CD4-positive, alpha-beta T cell treated with Interleukin-4 for 1 hour (primary cell): ENCODE data around the gene SPIRE1.
"Not testable (repeated sequence)": the region's sequence is repeated elsewhere in the genome, so short reads cannot be mapped to it uniquely, and the experiment has no call there.

ENCODE experiments used
- DNase-seq, 2 donors: peaks; one replicate each; pipeline ENCODE4 v3.0.0-alpha.2; 2020 to 2022

SPIRE1 gene

DNA sequence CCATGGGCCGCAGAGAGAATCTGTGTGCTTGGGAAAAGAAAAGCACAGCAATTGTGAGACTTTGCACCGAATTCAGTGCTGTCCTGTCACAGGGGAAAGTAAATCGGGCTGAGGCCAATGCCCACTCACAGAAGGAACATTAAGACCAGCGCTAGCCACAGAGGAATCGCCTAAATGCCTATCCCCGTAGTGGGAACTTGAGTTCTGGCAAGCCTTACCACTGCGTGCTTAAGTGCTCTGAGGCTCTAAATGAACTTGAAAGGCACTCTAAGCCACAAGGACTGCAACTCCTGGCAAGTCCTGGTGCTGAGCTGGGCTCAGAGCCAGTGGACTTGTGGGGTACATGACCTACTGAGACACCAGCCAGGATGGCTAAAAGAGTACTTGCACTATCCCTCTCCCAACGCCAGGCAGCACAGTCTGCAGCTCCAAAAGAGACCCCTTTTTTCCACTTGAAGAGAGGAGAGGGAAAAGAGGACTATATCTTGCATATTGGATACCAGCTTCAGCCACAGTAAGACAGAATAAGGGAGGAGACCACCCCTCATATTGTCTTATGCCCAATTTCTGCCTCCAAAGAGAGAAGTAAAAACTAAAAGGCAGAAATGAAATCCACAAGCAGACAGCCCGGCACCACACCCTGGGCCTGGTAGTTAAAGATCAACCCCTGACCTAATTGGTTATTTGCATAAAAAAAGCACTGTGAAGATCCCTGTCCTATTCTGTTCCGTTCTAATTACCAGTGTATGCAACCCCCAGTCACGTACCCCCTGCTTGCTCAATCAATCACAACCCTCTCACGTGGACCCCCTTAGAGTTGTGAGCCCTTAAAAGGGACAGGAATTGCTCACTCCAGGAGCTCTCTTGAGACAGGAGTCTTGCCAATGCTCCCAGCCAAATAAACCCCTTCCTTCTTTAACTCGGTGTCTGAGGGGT, 105.7 kb downstream of the SPIRE1 start:
- DNase-seq: not testable (repeated sequence)

DNA sequence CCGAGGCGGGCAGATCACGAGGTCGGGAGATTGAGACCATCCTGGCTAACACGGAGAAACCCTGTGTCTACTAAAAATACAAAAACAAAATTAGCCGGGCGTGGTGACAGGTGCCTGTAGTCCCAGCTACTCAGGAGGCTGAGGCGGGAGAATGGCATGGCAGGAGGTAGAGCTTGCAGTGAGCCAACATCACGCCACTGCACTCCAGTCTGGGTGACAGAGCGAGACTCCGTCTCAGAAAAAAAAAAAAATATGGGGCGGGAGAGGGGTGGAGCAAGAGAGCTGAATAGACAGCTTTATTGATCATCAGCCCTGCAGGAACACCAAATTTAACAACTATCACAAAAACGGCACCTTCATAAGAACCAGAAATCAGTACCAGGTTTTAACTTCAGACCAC, 106.4 kb downstream of the SPIRE1 start:
- not testable (repeated sequence) for DNase-seq

DNA sequence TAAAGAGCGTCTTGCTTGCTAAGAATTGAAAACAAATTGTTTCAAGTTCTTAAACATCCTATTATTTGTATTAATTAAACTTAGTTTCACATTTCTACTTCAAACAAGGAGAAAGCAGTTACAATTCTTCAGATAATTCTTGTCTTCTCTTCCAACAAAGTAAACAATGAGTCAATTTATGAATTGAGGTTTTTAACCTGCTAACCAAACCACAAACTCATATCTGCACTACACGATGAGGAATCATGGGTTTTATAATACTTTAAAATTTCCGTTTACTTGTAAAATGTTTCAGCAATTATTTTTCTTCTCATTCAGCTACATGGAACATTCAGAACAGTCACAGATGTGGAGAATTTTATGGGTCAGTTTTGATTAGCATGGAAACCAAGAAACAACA, 114.2 kb downstream of the SPIRE1 start:
- DNase-seq: no peak

DNA sequence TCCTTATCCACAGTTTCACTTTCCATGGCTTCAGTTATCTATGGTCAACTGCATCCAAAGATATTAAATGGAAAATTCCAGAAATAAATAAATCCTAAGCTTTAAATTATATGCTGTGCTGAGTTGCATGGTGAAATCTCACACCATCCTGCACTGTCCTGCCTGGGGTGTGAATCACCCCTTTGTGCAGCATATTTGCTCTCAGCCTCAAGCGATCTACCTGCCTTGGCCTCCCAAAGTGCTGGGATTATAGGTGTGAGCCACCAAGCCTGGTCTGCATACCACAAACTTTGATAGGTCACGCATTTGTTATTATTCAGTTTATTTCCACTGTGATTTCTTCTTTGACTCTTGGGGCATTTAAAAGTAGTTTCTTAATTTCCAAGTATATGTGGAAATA, 117.2 kb downstream of the SPIRE1 start:
- no peak for DNase-seq

DNA sequence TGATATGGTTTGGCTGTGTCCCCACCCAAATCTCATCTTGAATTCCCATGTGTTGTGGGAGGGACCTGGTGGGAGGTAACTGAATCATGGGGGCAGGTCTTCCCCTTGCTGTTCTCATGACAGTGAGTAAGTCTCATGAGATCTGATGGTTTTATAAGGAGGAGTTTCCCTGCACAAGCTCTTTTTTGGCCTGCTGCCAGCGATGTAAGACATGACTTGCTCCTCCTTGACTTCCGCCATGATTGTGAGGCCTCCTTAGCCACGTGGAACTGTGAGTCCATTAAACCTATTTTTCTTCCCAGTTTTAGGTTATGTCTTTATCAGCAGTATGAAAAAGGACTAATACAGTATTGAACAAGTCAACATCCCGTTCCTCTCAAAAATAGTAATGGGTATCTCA, 118.7 kb downstream of the SPIRE1 start:
- not testable (repeated sequence) for DNase-seq

DNA sequence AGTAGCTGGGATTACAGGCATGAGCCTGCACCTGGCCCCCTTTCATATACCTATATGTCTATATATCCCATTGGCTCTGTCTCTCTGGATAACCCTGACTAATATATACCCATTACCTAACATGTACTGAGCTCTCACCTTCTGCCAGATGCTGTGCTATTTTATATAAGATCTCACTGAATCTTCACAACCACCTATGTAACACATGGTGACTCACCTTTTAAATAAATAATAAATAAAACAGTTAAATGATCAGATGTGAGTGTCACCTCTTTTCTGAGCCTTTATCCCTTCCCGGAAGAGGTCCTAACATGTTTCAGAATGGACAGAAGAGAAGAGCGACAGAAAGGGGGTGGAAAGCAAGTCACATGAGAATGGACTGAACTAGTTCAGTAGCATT, 123.1 kb downstream of the SPIRE1 start:
- DNase-seq: no peak

DNA sequence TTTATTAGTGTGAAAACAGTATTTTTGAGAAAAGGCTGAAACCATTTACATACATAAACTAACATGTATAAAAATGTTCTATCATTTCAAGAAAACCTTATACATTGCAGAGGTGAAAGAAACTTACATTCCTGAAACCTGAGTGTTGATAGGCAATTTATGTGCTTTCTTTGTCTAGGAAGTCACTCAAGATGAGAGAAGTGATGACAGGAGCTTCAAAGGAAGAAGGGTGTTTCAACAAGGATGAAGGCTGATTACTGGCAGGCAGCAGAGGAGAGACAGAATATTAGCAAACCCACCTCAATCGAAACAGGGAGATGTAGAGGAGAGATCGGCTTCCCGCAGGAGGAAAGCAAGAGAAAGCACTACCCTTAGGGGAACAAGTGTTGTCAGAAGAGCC, 125.2 kb downstream of the SPIRE1 start:
- DNase-seq: no peak

DNA sequence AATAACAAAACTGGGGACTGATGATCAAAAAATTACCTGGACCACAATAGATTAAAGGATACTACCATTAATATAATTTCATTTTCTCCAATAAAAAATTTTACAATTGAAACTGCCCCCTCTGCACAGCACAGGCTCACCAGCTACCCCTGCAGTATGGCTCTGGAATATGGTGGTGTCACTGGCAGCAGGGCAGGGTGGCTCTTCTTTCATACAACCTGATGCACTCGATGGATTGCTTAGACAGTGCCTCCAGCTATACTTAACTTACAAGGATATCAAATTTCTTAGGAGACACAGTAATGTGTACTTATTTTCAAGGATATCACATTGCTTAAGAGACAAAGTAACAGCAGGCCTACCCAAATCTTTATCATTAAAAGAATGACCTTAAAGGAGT, 126.2 kb downstream of the SPIRE1 start:
- DNase-seq: no peak

DNA sequence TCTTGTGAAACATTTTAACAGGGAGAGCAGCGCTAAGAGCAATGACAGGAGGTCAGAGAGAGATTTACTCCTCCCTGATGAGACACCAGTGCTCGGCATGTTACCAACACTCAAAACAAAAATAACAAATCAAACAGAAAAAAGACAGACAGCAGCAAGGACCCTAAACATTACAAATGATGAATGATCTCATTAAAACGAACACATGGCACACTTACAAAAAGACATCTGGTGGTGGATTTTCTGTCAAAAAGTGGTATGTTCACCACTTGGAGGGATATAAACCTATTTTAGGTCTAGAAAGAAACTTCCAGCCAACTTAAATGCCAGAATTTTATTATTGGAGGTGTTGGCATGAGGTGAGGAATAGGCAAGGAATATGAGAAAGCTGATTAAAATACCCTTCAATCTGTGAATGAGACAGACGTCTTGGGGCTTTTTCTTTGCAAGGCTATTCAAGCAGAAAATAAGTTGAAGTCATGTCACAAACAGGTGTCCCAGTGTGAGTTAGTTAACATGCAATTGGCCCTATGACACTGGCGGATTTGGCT, 137.4 kb downstream of the SPIRE1 start:
- DNase-seq: no peak

DNA sequence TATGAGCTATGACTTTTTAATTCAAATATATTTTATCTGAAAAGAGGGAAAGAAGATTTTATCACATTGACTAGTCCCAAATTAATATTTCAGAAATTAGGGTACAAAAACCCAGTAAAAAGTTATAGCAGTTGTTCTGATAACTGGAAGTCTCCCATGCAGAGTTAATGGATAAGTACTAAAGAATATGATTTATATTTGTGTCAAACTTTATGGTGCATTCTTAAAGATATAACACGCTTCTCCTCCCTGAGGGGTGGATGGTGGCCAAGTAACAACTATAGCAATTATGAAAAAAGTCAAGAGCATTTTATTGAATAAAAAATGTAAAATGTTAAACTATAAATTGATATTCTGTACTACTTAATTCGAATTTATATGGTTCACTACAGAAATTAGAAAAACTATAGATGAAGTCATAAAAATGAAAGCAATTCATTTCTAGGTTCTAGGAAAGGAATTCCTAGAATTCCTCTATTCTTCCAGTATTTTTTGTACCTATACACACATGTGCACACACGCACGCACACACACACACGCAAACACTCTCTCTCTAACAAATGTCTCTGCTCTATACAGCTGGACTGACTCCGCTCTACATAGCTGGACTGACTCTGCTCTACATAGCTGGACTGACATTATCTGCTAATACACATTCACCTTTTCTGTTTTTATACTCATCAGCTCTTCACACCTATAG, 138.9 kb downstream of the SPIRE1 start:
- no peak for DNase-seq

DNA sequence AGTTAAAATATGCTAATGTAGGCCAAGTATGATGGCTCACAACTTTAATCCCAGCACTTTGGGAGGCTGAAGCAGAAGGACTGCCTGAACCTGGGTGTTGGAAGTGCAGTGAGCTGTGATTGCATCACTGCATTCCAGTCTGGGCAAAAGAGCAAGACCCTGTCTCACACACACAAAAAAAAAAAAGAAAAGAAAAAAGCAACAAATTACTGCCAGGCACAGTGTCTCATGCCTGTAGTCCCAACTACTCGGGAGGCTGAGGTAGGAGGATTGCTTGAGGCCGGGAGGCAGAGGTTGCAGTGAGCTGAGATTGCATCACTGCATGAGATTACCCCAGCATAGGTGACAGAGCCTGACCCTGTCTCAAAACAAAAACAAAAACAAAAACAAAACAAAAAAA, 139.6 kb downstream of the SPIRE1 start:
- DNase-seq: no peak

DNA sequence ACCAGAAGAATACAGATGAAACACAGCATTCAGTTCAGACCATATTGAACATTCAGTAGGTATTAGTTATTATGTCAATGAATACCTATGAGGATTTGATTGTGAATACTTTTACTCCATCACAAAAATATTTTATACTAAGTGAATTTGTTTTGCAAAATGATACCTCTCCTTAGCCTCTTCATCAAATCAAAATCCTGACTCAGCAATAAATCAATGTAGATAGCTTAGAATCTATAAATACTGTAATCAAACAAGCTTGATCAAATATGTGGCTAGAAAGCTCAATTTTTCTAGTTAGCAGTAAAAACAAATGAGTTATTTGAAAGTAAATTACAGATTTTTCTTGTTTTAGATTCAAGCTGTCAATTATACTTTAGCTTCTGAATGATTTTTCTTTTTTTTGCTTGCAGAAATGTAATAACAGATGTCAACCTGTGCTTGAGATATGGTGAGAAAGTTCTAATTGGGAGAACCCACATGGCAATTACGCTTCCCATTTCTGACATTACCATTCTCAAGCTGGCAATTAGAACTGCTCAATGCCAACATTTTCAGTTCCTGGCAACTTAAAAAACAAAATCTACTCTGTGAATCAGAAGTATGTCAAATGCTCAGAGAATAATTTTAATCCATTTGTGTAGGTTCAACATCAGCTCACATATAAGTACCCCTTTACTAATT, 140.6 kb downstream of the SPIRE1 start:
- DNase-seq: no peak

DNA sequence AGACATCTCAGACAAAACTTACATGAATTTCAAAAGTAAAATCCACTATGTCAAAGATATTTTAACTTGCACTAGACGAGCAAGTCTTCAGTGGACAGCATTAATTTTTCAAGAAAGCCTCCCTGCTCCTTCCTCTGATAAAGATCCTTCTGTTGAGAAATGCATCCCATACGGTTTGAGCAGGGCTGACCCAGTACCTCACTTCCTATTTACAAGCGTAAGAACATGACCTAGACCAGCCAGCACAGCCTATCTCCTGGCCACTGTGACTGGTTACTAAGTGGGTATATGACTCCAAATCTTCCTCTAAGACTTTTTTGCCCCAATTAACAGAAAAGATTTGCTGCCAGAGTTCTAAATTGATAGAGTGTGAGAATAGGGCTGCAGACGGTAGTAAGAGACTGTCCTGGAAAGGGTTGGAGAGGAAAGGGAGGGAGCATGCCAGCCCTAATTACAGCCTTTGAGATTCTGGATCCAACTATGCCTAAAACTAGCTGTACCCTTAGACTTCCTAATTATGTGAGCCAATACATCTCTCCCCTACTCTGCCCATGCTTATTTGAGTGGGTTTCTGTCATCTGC, 141.8 kb downstream of the SPIRE1 start:
- no peak for DNase-seq

DNA sequence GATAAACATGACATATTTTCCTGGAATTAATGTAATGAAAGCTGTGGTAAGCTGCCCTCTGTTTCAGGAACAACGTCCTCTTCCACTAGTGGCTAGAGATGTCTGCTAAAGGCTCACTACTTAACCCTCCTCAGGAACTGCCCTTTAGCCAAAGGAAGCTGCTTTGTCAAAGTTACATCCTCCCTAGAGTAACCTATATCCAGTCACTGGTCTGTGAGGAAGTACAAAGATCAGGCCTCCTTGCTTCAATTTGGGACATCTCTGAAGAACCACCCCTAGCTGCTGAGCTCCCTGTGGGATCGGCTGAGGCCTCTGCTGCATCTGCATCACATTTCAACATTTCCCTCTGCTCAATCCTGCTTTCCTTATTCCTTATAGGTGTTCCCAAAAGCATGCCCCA, 142.4 kb downstream of the SPIRE1 start:
- DNase-seq: no peak

DNA sequence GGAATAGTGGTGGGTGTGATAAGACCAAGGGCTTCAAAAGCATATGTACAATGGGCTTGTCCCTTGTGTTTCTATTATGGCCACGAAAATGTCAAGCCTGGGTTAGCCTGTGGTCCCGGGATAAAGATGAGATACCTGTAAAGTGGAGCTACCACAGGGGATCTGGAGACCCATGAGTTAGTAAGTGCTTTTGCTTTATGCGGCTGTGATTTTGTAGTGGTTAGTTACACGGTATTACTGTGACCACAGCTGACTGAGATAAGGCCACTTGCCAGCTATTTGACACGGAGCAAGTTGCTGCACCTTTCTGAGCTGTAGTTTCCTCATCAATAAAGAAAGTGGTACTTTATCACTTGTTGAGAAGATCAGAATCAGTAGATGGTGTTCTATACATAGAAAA, 150.9 kb downstream of the SPIRE1 start:
- no peak for DNase-seq

DNA sequence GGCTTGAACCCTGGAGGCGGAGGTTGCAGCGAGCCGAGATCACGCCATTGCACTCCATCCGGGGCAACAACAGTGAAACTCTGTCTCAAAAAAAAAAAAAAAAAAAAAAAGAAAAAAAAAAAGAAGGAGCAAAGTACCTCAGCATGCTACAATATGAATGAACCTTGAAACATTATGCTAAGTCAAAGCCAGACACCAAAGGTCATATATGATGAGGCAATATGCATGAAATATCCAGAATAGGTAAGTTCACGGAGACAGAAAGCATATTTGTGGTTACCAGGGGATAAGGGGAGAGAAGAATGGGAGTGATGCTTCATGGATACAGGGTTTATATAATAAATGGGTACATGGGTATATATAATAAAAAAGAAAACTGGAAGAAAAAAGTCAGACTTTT, 156.9 kb downstream of the SPIRE1 start:
- no peak for DNase-seq

DNA sequence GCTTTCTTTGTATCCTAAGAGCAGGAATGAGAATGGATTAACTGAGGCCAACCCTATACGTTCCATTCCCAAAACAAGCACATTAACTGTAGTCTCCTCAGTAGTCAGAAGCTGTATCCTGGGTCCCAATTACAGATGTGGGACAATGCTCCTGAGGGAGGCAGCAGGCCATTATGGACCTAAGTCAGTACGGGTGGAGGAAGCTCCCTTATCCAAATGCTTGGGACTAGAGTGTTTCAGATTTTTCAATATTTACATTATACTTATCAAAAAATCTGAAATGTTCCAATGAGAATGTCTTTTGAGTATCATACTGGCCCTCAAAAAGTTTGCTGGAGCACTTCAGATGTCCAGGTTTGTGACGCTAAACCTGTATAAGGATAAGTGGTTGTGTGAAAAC, 160.1 kb downstream of the SPIRE1 start:
- DNase-seq: no peak

DNA sequence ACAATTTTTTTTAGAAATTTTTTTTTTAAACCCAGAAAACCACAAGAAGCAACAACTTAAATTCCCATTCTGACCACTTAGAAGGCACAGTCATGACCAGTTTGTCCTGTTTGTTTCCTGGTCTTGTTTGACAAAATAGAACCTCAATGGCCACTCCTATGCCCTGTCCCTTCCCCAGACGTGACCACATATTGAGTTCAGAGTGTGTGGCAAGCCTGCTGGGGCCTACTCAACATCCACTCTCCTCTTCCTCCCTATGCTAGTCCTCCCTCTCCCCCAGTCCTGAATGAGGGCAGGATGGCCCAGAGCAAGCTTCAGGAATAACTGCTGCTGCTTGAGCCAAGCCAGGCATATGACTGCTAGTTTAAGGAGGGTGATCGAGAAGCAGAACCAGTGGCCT, 160.6 kb downstream of the SPIRE1 start:
- DNase-seq: no peak

DNA sequence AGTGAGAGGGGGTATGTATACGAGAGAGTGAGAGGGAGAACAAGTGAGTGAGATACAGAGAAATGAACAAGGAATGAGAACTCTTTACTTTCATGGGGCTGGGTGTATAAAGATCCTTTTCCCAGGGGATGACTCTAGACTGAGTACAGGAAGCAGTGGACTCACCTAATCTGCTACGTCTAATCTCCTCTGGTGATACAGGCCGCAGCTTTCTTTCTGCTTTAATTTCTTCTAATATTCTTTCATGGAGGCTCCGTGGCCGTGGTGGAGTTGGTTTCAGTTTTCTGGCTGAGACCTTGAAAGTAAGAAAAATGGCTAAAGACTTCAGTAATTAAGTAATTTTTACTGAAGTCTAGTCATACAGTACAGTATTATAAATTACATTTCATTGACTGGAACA, 165.0 kb downstream of the SPIRE1 start:
- no peak for DNase-seq

DNA sequence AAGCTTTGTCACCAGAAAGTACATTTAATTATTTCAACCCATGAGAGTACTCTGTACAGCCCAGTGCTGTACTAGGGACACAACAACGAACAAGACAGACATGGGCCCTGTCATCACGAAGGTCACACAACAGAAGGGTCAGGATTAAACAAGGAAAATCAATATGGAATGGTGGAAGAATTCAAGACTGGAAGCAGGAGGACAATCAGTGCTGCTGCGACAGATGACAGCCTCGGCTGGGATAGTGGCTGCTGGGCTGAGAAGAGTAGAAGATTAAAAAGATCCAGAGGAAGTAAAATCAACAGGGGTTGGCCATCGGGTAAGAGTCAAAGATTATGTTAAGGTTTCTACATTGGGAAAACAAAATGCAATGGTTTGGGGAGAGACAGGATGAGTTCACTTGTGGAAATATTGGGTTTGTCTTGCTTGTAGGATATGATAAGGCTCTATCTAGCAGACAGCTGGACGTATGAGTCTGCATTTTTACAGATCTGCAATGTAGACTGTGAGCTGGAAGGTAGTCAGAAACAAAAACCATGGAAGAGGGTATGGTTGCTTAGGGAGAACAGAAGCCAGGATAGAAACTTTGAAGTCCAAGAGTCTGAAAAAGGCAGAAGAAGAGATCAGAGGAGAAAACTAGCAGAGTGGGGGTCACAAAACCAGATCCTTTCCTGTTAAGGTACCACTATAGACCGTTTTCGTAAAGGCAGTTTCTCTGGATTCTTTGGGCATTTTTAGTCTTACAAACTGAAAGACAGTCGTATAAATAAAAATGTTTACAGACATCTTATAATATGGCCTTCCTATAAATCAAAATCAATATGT, 166.1 kb downstream of the SPIRE1 start:
- no peak for DNase-seq

DNA sequence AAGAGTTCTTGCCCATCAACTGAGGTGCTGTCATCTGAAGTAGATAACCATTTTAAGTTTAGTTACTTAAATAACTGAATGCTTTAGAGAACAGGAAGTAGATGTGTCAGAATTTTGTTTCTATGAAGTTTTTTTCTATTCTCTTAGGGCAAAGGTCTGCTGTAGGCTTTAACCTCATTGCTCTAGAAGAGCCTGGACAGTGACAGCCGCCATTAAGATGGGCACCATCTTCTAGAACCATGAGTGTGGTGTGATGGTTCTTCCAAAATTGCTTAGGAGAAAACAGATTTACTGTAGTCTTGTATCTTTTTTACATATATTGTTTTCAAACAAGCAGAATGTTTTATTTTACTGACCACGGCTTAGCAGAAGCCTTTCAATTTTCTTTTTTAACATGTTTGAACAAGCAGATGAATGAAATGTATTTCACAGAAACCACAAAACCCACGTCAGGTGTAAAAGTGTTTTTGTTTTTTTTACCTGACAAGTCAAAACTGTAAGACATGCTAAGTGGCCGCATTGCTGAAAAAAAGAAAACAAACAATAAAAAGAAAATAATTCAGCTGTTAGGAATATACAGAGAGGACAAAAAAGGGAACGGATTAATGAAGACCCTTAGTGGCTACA, 172.3 kb downstream of the SPIRE1 start:
- DNase-seq: no peak

DNA sequence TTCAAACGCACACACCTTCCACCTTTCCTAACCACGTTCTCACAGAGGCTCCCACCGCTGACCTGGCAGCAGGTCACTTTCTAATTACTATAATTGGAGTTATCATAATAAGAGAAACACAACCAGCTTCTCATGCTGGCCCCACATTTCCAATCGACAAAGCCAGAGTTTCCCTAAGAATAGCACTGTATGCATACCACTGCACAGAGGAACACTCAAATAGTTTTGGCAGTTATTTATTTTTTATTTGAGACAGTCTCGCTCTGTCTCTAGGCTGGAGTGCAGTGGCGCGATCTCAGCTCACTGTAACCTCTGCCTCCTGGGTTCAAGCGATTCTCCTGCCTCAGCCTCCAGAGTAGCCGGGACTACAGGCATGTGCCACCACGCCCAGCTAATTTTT, 176.0 kb downstream of the SPIRE1 start:
- DNase-seq: not testable (repeated sequence)
